ENCODE measurements around the gene TRRAP.

- TF ChIP-seq CTCF (optimal IDR thresholded peaks at IDR 0.05 in 1 of 3, IDR thresholded peaks at IDR 0.05 in 1 of 3, conservative IDR thresholded peaks at IDR 0.05 in 1 of 3; ENCODE audit: extremely low read depth in 1 of 3, insufficient read depth in 2 of 3, low read length in 3 of 3) = no peak
- TF ChIP-seq EZH2 (IDR thresholded peaks at IDR 0.05; ENCODE audit: low read length) = no peak
Measured at GRCh38 chr7:99000196-99000903, 122.0 kb downstream of the TRRAP start.
